Natural killer cell (primary cell): ENCODE measurements around the gene SCRT2. TPM values are rescaled to one million over a fixed set of nuclear protein-coding genes. Genes with fewer than 3 reads are reported as not detected.

Source experiments
- ATAC-seq, 3 donors: fragments of 150-1000 bp in 2 of 3; fragments of 200-7000 bp in 1 of 3; cut with Tn5 transposase; 1 replicate in 1 of 3; 2 replicates in 2 of 3; pipeline ENCODE4 v1.10.0; 2021; ENCODE audit warnings: mild to moderate bottlenecking in 2 of 3, moderate library complexity in 2 of 3
- DNase-seq, 2 donors: peaks; one replicate each; pipeline versions ENCODE4 v3.0.0 to v3.0.0-alpha.2; 2013 to 2021; ENCODE audit warnings: mixed read lengths in 1 of 2
- H3K27ac ChIP-seq: one replicate; pipeline ENCODE4 v1.5.1; 2013; ENCODE audit warnings: mild to moderate bottlenecking, low read length
- H3K27me3 ChIP-seq: one replicate; pipeline ENCODE4 v1.6.1; 2013; ENCODE audit warnings: low read length; ENCODE audit not compliant: control insufficient read depth, insufficient read depth
- H3K36me3 ChIP-seq: one replicate; pipeline ENCODE4 v1.6.1; 2013; ENCODE audit warnings: low read length; ENCODE audit not compliant: control insufficient read depth, insufficient read depth
- H3K4me1 ChIP-seq: one replicate; pipeline ENCODE4 v1.6.1; 2013; ENCODE audit warnings: low read length; ENCODE audit not compliant: control insufficient read depth, insufficient read depth
- H3K4me3 ChIP-seq: one replicate; pipeline ENCODE4 v1.5.1; 2013; ENCODE audit warnings: low read length
- H3K9me3 ChIP-seq: one replicate; pipeline ENCODE4 v1.6.1; 2013; ENCODE audit warnings: low read length; ENCODE audit not compliant: control insufficient read depth, insufficient read depth
- H3K27ac Mint-ChIP-seq, 2 donors: one replicate each; pipeline ENCODE4 v1.8.0; 2022; ENCODE audit warnings: mild to moderate bottlenecking in 2 of 2, mixed read lengths in 2 of 2, moderate library complexity in 1 of 2
- H3K27me3 Mint-ChIP-seq, 2 donors: one replicate each; pipeline ENCODE4 v1.8.0; 2022; ENCODE audit warnings: low read depth in 2 of 2, mixed read lengths in 2 of 2
- H3K36me3 Mint-ChIP-seq: one replicate; pipeline ENCODE4 v1.8.0; 2022; ENCODE audit warnings: mixed read lengths
- H3K4me1 Mint-ChIP-seq, 2 donors: one replicate each; pipeline ENCODE4 v1.8.0; 2022; ENCODE audit warnings: mixed read lengths in 2 of 2
- H3K4me3 Mint-ChIP-seq: one replicate; pipeline ENCODE4 v1.8.0; 2022; ENCODE audit warnings: mild to moderate bottlenecking, moderate library complexity, mixed read lengths
- H3K9me3 Mint-ChIP-seq, 2 donors: one replicate each; pipeline ENCODE4 v1.8.0; 2022; ENCODE audit warnings: mixed read lengths in 2 of 2
- WGBS: methylation state at CpG from one replicate; pipeline ENCODE4 v1.1.7; 2013; ENCODE audit warnings: missing lambda C conversion rate; ENCODE audit not compliant: insufficient coverage; 5-methylcytosine and 5-hydroxymethylcytosine counted together
- intact Hi-C: fragments of 100-400 bp; cut with micrococcal nuclease; formaldehyde crosslinking; loops from one replicate; pipeline ENCODE4 v1.14.2; 2022
- total RNA-seq, 4 donors: library from RNA; stranded (reverse); fragments of 120-200 nt in 1 of 4; gene quantifications; one replicate each; pipeline versions ENCODE4 v1.2.3 to v1.2.4, GENCODE V29; 2013 to 2022
- TF ChIP-seq, protein P1 (sequence below): fragments of 200-600 bp; IDR thresholded peaks from one replicate; pipeline ENCODE4 v1.8.0; 2022; ENCODE audit warnings: antibody characterized with exemption

SCRT2 gene
- total RNA-seq, 3 donors from 2014 or later (not counting 1 experiment from before 2014, with no cell fraction given), result not detected

DNA sequence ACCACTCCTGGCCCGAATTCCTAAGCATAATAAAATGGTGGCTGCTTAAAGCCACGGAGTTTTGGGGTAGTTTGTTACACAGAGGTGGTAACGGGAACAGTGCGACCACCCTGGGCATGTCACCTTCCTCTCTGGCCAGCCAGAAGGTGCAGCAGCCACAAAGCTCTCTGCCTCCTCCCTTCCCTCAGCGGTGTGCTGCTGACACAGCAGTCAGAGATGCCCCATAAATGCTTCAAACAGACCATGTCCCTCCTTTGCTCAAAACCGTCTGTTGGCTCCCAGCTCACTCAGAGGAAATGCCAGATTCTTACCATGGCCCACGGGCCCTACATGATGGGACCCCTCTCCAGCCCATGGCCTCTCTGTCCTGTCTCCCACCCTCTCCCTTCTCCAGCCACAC is 53.4 kb downstream of the SCRT2 start:
- peaks cover 23 to 44% of the 10 kb centered on the region in 2 donors for H3K27me3 Mint-ChIP-seq
- Histone ChIP-seq H3K4me3 (no peak overlapping the region), H3K27me3 (no peaks in the 10 kb centered on the region), H3K4me1 (no peaks in the 10 kb centered on the region), H3K36me3 (no peaks in the 10 kb centered on the region), H3K27ac (no peak overlapping the region), H3K9me3 (no peaks in the 10 kb centered on the region)
- peaks cover 0 to 2% of the 10 kb centered on the region in 2 donors for H3K9me3 Mint-ChIP-seq
- DNase-seq (no peak), ATAC-seq (no peak)
- no peak overlapping the region for H3K4me3 Mint-ChIP-seq
- TF ChIP-seq, protein P1, sequence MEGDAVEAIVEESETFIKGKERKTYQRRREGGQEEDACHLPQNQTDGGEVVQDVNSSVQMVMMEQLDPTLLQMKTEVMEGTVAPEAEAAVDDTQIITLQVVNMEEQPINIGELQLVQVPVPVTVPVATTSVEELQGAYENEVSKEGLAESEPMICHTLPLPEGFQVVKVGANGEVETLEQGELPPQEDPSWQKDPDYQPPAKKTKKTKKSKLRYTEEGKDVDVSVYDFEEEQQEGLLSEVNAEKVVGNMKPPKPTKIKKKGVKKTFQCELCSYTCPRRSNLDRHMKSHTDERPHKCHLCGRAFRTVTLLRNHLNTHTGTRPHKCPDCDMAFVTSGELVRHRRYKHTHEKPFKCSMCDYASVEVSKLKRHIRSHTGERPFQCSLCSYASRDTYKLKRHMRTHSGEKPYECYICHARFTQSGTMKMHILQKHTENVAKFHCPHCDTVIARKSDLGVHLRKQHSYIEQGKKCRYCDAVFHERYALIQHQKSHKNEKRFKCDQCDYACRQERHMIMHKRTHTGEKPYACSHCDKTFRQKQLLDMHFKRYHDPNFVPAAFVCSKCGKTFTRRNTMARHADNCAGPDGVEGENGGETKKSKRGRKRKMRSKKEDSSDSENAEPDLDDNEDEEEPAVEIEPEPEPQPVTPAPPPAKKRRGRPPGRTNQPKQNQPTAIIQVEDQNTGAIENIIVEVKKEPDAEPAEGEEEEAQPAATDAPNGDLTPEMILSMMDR, result no peak
- no peak overlapping the region for H3K27ac Mint-ChIP-seq
- H3K36me3 Mint-ChIP-seq, result no peaks in the 10 kb centered on the region
- H3K4me1 Mint-ChIP-seq, result no peaks in the 10 kb centered on the region
- 51% methylated on average over 7 of the region's 7 CpGs for WGBS
- intact Hi-C loops, result no loop called here

DNA sequence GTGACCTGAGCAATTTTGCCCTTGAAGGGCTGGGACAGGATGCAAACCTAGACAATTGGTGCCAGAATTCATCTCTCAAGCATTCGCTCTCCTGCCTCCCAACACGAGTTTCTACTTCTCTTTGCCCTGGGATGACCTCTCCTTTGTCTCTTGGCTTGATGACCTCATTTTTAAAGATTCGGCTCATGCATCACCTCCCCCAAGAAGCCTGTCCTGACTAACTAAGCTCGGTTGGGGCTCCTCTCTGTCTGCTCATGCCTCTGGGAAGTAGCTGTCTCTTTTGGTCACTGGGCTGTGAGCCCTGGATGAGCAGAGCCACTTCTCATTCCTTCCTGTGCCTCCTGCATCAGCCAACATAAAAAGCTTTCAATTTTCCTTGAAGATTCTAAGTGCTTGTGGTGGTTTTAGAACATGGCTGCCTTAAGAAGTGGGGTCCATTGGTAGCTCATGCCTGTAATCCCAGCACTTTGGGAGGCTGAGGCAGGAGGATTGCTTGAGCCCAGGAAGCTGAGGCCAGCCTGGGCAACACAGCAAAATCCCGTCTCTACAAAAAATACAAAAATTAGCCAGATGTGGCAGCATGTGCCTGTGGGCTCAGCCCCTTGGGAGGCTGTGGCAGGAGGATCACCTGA is 54.4 kb downstream of the SCRT2 start:
- Histone ChIP-seq H3K27me3 (no peaks in the 10 kb centered on the region), H3K27ac (no peak overlapping the region), H3K36me3 (no peaks in the 10 kb centered on the region), H3K4me3 (no peak overlapping the region), H3K4me1 (no peaks in the 10 kb centered on the region), H3K9me3 (no peaks in the 10 kb centered on the region)
- H3K27me3 Mint-ChIP-seq, result peaks cover 22 to 45% of the 10 kb centered on the region in 2 donors
- TF ChIP-seq, protein P1, result no peak
- H3K36me3 Mint-ChIP-seq, result no peaks in the 10 kb centered on the region
- H3K27ac Mint-ChIP-seq, result no peak overlapping the region
- H3K4me3 Mint-ChIP-seq, result no peak overlapping the region
- WGBS, result 67% methylated on average over 5 of the region's 5 CpGs
- intact Hi-C loops, result no loop called here
- H3K4me1 Mint-ChIP-seq, result no peaks in the 10 kb centered on the region
- DNase-seq (no peak), ATAC-seq (no peak)
- H3K9me3 Mint-ChIP-seq, result peaks cover 0 to 2% of the 10 kb centered on the region in 2 donors

DNA sequence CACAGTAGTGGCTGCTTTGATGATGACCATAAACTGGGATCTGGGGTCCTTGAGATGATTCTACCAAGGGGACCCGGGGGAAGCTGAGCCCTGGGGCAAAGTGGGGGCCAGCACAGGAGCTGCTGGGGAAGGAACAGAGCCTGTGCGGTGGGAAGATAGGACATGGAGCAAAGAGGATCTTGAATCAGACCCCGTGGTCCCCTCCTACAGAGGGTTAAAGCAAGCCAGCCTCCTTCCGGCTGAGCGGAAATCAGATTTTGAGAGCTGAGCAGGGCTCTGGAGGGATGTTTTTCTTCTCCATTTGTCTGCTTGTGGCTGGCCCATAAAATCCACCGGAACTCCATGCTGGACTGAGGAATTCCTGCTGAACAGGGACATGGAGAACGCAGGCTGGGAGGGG is 55.4 kb downstream of the SCRT2 start:
- Mint-ChIP-seq H3K36me3 (no peaks in the 10 kb centered on the region), H3K4me3 (no peak overlapping the region), H3K9me3 (peaks cover 0 to 2% of the 10 kb centered on the region in 2 donors), H3K27ac (no peak overlapping the region), H3K4me1 (no peaks in the 10 kb centered on the region), H3K27me3 (peaks cover 22 to 50% of the 10 kb centered on the region in 2 donors)
- no peaks in the 10 kb centered on the region for H3K36me3 ChIP-seq
- no peak for DNase-seq
- no peaks in the 10 kb centered on the region for H3K27me3 ChIP-seq
- TF ChIP-seq, protein P1, result no peak
- H3K4me3 ChIP-seq, result no peak overlapping the region
- no peak for ATAC-seq
- 43% methylated on average over 7 of the region's 7 CpGs for WGBS
- H3K9me3 ChIP-seq, result no peaks in the 10 kb centered on the region
- H3K27ac ChIP-seq, result no peak overlapping the region
- no peaks in the 10 kb centered on the region for H3K4me1 ChIP-seq
- intact Hi-C loops, result no loop called here

DNA sequence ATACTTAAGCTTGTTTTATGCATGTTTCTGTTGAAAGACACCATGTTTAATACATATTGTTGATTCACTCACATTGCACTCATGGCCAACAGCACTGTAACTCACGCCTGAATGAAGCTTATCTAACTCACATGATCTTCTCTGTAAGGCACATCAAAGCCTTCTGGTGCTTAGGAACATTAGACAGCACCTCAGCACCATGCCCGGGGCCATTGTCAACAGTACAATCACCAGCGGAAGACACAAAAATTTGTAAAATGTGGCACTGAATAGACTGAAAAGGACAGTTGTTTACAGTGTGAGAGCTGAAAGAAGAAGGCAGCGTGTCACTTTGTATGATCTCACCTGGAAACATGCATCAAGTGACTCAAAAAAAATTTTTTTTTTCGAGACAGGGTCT is 56.6 kb downstream of the SCRT2 start:
- Histone ChIP-seq H3K9me3 (no peaks in the 10 kb centered on the region), H3K4me3 (no peak overlapping the region), H3K4me1 (no peaks in the 10 kb centered on the region), H3K27me3 (no peaks in the 10 kb centered on the region), H3K36me3 (no peaks in the 10 kb centered on the region), H3K27ac (no peak overlapping the region)
- ATAC-seq (no peak), DNase-seq (no peak)
- Mint-ChIP-seq H3K4me1 (no peaks in the 10 kb centered on the region), H3K4me3 (no peak overlapping the region), H3K27ac (no peak overlapping the region), H3K36me3 (no peaks in the 10 kb centered on the region), H3K9me3 (peaks cover 0 to 2% of the 10 kb centered on the region in 2 donors), H3K27me3 (peaks cover 26 to 49% of the 10 kb centered on the region in 2 donors)
- intact Hi-C loops, result no loop called here
- WGBS, result 71% methylated on average over 5 of the region's 5 CpGs
- TF ChIP-seq, protein P1, result no peak
